HepG2 (cell line): ENCODE data around the gene SAMD4A. TPM values are rescaled to one million over a fixed set of nuclear protein-coding genes. Genes with fewer than 3 reads are reported as not detected.
A peak's percentile ranks its signal among the peaks of the same experiment; 100 is the strongest.

Experiments
- ATAC-seq: fragments of 200-7000 bp; cut with Tn5 transposase; 3 replicates; pipeline ENCODE4 v1.9.1; 2020; ENCODE audit warnings: mild to moderate bottlenecking, moderate library complexity
- BruUV-seq: library from RNA; stranded (reverse); fragments of 400-500 nt; replicated peaks from 2 replicates; lab custom pipeline; 2021; lab: Mats Ljungman, UMichigan
- CTCF ChIA-PET: fragments of 300-600 bp; formaldehyde crosslinking; extraction: SDS; loops from one replicate; lab custom pipeline; 2021; ENCODE audit warnings: low total read pairs, inconsistent platforms, low intra/inter-chr PET ratio; lab: Yijun Ruan, JAX
- POLR2A ChIA-PET: fragments of 350-600 bp; sonication (Branson Sonifier 250); formaldehyde crosslinking; loops from one replicate; lab custom pipeline; 2020; ENCODE audit warnings: antibody characterized with exemption, inconsistent platforms; lab: Yijun Ruan, JAX
- DNase-seq: peaks from one replicate; pipeline ENCODE4 v3.0.0-alpha.2; 2015; ENCODE audit warnings: low spot score
- FAIRE-seq: peaks from 3 replicates; lab custom pipeline; 2011; peaks lifted over from hg19 to GRCh38; lab: Jason Lieb, UNC
- H2AFZ ChIP-seq: one replicate; pipeline ENCODE4 v1.6.1; 2011; ENCODE audit warnings: low read length, inconsistent platforms
- H3K27ac ChIP-seq: fragments of 300-600 bp; 3 replicates; pipeline ENCODE4 v1.8.0; 2011; ENCODE audit warnings: mixed run types, mild to moderate bottlenecking, mixed read lengths, low read length, inconsistent platforms; ENCODE audit not compliant: insufficient read depth; ENCODE audit errors: extremely low read length
- H3K27me3 ChIP-seq, 2 experiments: fragments of 200-600 bp in 1 of 2; 2 replicates in 1 of 2; 3 replicates in 1 of 2; pipeline versions ENCODE4 v1.6.0 to v1.8.0; 2011; ENCODE audit warnings: low read length in 2 of 2, mild to moderate bottlenecking in 2 of 2, moderate library complexity in 2 of 2, inconsistent platforms in 1 of 2; ENCODE audit not compliant: insufficient read depth in 2 of 2, control insufficient read depth in 1 of 2
- H3K36me3 ChIP-seq, 2 experiments: fragments of 200-600 bp in 1 of 2; replicated peaks in 1 of 2; 2 replicates in 1 of 2; 3 replicates in 1 of 2; pipeline versions ENCODE4 v1.5.1 to v1.8.0; 2011; ENCODE audit warnings: low read length in 2 of 2, inconsistent platforms in 1 of 2; ENCODE audit not compliant: insufficient read depth in 2 of 2, control insufficient read depth in 1 of 2
- H3K4me1 ChIP-seq: 2 replicates; pipeline ENCODE4 v1.5.1; 2012; ENCODE audit warnings: low read length, inconsistent platforms; ENCODE audit not compliant: insufficient read depth
- H3K4me2 ChIP-seq: 2 replicates; pipeline ENCODE4 v1.6.0; 2011; ENCODE audit warnings: low read depth, low read length, inconsistent platforms
- H3K4me3 ChIP-seq, 3 experiments: fragments of 200-600 bp in 1 of 3; sonication (generic), shearing (Covaris generic) in 1 of 3; replicated peaks in 1 of 3; 2 replicates each; pipeline ENCODE4 v1.5.1; 2011 to 2016; ENCODE audit warnings: low read length in 3 of 3, inconsistent platforms in 2 of 3, low read depth in 2 of 3, mild to moderate bottlenecking in 2 of 3, control low read depth in 1 of 3, mixed read lengths in 1 of 3; ENCODE audit not compliant: insufficient read depth in 1 of 3
- H3K79me2 ChIP-seq: one replicate; pipeline ENCODE4 v1.6.1; 2011; ENCODE audit warnings: low read length, inconsistent platforms; ENCODE audit not compliant: insufficient read depth
- H3K9ac ChIP-seq: 2 replicates; pipeline ENCODE4 v1.6.0; 2011; ENCODE audit warnings: mild to moderate bottlenecking, low read depth, low read length, inconsistent platforms; ENCODE audit not compliant: insufficient read depth
- H3K9me3 ChIP-seq: 2 replicates; pipeline ENCODE4 v1.5.1; 2012; ENCODE audit warnings: mild to moderate bottlenecking, low read length
- H4K20me1 ChIP-seq: 2 replicates; pipeline ENCODE4 v1.6.0; 2011; ENCODE audit warnings: inconsistent platforms, mild to moderate bottlenecking, low read length, moderate library complexity; ENCODE audit not compliant: insufficient read depth
- ATF7 ChIP-seq, 2 experiments: fragments of 450-650 bp in 1 of 2; sonication (generic) in 1 of 2; formaldehyde crosslinking in 1 of 2; IDR thresholded peaks; 2 replicates each; pipeline versions ENCODE4 v1.4.0 to v1.6.1; 2016 to 2020; ENCODE audit warnings: antibody characterized with exemption in 1 of 2, mild to moderate bottlenecking in 1 of 2, missing genetic modification reagents in 1 of 2
- HNF4A ChIP-seq: sonication (generic); formaldehyde crosslinking; IDR thresholded peaks from 2 replicates; pipeline ENCODE4 v1.4.0; 2020; ENCODE audit warnings: missing genetic modification reagents
- SMARCE1 ChIP-seq: fragments of 450-650 bp; IDR thresholded peaks from 2 replicates; pipeline ENCODE4 v1.6.1; 2017; ENCODE audit warnings: borderline replicate concordance
- ZNF737 ChIP-seq: sonication (generic); formaldehyde crosslinking; IDR thresholded peaks from 2 replicates; pipeline ENCODE4 v1.5.0; 2020; ENCODE audit warnings: missing genetic modification reagents, mild to moderate bottlenecking, borderline replicate concordance
- ZNF788 ChIP-seq: sonication (generic); formaldehyde crosslinking; IDR thresholded peaks from 2 replicates; pipeline ENCODE4 v1.5.0; 2020; ENCODE audit warnings: mild to moderate bottlenecking, missing genetic modification reagents, borderline replicate concordance
- WGBS: methylation state at CpG from one replicate; pipeline ENCODE4 v1.1.6; 2017; ENCODE audit warnings: low lambda C conversion rate; 5-methylcytosine and 5-hydroxymethylcytosine counted together
- in situ Hi-C: cut with HindIII; loops from 2 replicates; pipeline ENCODE4 v1.10.0; 2017; ENCODE audit warnings: low pct_unique_long_range_greater_than_20kb; ENCODE audit not compliant: extremely low pct_ligation_motif_present
- intact Hi-C: fragments of 100-400 bp; cut with micrococcal nuclease; formaldehyde crosslinking; loops from one replicate; pipeline ENCODE4 v1.10.0; 2022; ENCODE audit not compliant: unreplicated experiment
- polyA plus RNA-seq, 8 experiments: library from polyadenylated mRNA; depleted of rRNA in 3 of 8; stranded (reverse) in 7 of 8; unstranded in 1 of 8; fragments of >200 nt; fragmentation: Illumina TruSeq in 4 of 8; extraction: Trizol in 4 of 8; gene quantifications; 2 replicates each; pipeline versions ENCODE4 v1.2.1 to v1.2.3, GENCODE V29; 2011 to 2016; ENCODE audit warnings: low read depth in 4 of 8, missing spikeins in 1 of 8, mixed read lengths in 1 of 8; ENCODE audit not compliant: insufficient read depth in 1 of 8
- total RNA-seq, 5 experiments: library from RNA; depleted of rRNA; stranded (reverse); fragments of >200 nt; fragmentation: Illumina TruSeq; extraction: Trizol; gene quantifications; 2 replicates each; pipeline ENCODE4 v1.2.3, GENCODE V29; 2016; ENCODE audit warnings: low read depth in 1 of 5

SAMD4A gene
- total and polyA plus RNA-seq, 2 of the 13 experiments (the other 11 are each of a cell fraction or from before 2014, with no cell fraction given) = 11.8 to 13.0 TPM

- 97% methylated on average over 5 of the region's 5 CpGs for WGBS
- BruUV-seq = no TSS peak
- peaks cover 56 to 98% of the 10 kb centered on the region in 2 experiments for H3K36me3 ChIP-seq
- H3K4me1 ChIP-seq = peaks cover 7% of the 10 kb centered on the region; the same call in 1 of the 2 replicates
- no peaks in the 10 kb centered on the region for H3K79me2 ChIP-seq
- intact Hi-C loops = no loop called here
- no peak for ATAC-seq
- H4K20me1 ChIP-seq = no peaks in the 10 kb centered on the region
- CTCF ChIA-PET = no interaction called here
- H2AFZ ChIP-seq = no peak overlapping the region
- no peak for FAIRE-seq
- H3K27me3 ChIP-seq = no peaks in the 10 kb centered on the region
- in situ Hi-C loops = no loop called here
- no peak overlapping the region for H3K4me3 ChIP-seq
- H3K9ac ChIP-seq = no peak overlapping the region
- no peaks in the 10 kb centered on the region for H3K9me3 ChIP-seq
- no peak overlapping the region for H3K4me2 ChIP-seq
- TF ChIP-seq ZNF737 (CRISPR knock-in tag) (no peak), SMARCE1 (no peak), ZNF788 (CRISPR knock-in tag) (no peak)
- TF ChIP-seq, all 625 proteins: peak for 0
- POLR2A ChIA-PET = no interaction called here
- DNase-seq = no peak
- no peak overlapping the region for H3K27ac ChIP-seq
These were observed 216.7 kb downstream of the SAMD4A start for GRCh38 chr14:54783660-54784015.

GRCh38 chr14:54784060-54784459 lies 217.1 kb downstream of the SAMD4A start:
- no peaks in the 10 kb centered on the region for H3K79me2 ChIP-seq
- no peak overlapping the region for H3K4me3 ChIP-seq
- H3K9me3 ChIP-seq = no peaks in the 10 kb centered on the region
- H3K27me3 ChIP-seq = no peaks in the 10 kb centered on the region
- no peaks in the 10 kb centered on the region for H4K20me1 ChIP-seq
- H3K36me3 ChIP-seq = peaks cover 55 to 98% of the 10 kb centered on the region in 2 experiments
- H3K27ac ChIP-seq = no peak overlapping the region
- ChIA-PET POLR2A (no interaction called here), CTCF (no interaction called here)
- intact Hi-C loops = no loop called here
- no peak overlapping the region for H2AFZ ChIP-seq
- WGBS = 93% methylated on average over 6 of the region's 6 CpGs
- FAIRE-seq = no peak
- no peak for DNase-seq
- H3K4me2 ChIP-seq = no peak overlapping the region
- peaks cover 7% of the 10 kb centered on the region; the same call in 1 of the 2 replicates for H3K4me1 ChIP-seq
- no TSS peak for BruUV-seq
- in situ Hi-C loops = no loop called here
- H3K9ac ChIP-seq = no peak overlapping the region
- ATAC-seq = peak; percentile 27; the same call in 1 of the 3 replicates
- 0 out of 2 replicates have a peak, but pooled peaks have one; percentile 7 for TF ChIP-seq HNF4A (CRISPR knock-in tag)
- no peak for TF ChIP-seq ATF7 (IDR thresholded peaks at IDR 0.05)
- TF ChIP-seq ATF7 (CRISPR knock-in tag; IDR thresholded peaks at IDR 0.05) = no peak
